ENCODE measurements around the gene ATG2A.

- TF ChIP-seq CTCF (IDR thresholded peaks at IDR 0.05): no peak
- no peak for TF ChIP-seq ZFX (IDR thresholded peaks at IDR 0.05; ENCODE audit: borderline replicate concordance)
Observed at GRCh38 chr11:64898541-64898940, 18.5 kb downstream of the ATG2A start.

All from 22Rv1 (cell line).